HK-2 (cell line): Measurements from ENCODE around the gene COL25A1.
"Not testable (repeated sequence)": the region's sequence is repeated elsewhere in the genome, so short reads cannot be mapped to it uniquely, and the experiment has no call there.

Source experiments
- DNase-seq: peaks from one replicate; pipeline ENCODE4 v3.0.0-alpha.2; 2018; ENCODE audit not compliant: unreplicated experiment

COL25A1 gene

GRCh38 chr4:109125084-109125483 is 177.4 kb downstream of the COL25A1 start:
- DNase-seq = no peak

- no peak for DNase-seq
Measured at GRCh38 chr4:109123951-109124350, 178.5 kb downstream of the COL25A1 start.

- DNase-seq = no peak
Measured at GRCh38 chr4:109121561-109121960, 180.9 kb downstream of the COL25A1 start.

GRCh38 chr4:109119852-109120251 is 182.6 kb downstream of the COL25A1 start:
- no peak for DNase-seq

GRCh38 chr4:109118635-109119034 is 183.8 kb downstream of the COL25A1 start:
- DNase-seq = no peak

GRCh38 chr4:109114501-109114900 is 188.0 kb downstream of the COL25A1 start:
- DNase-seq = no peak

- no peak for DNase-seq
Measured at GRCh38 chr4:109113521-109113920, 188.9 kb downstream of the COL25A1 start.

GRCh38 chr4:109111031-109111430 is 191.4 kb downstream of the COL25A1 start:
- no peak for DNase-seq

- DNase-seq = not testable (repeated sequence)
Measured at GRCh38 chr4:109108215-109108614, 194.2 kb downstream of the COL25A1 start.

- no peak for DNase-seq
Measured at GRCh38 chr4:109094056-109094455, 208.4 kb downstream of the COL25A1 start.

GRCh38 chr4:109091727-109092409 is 210.6 kb downstream of the COL25A1 start:
- no peak for DNase-seq

- no peak for DNase-seq
Measured at GRCh38 chr4:109083911-109084310, 218.5 kb downstream of the COL25A1 start.

GRCh38 chr4:109079731-109080130 is 222.7 kb downstream of the COL25A1 start:
- DNase-seq = no peak

GRCh38 chr4:109079201-109079600 is 223.3 kb downstream of the COL25A1 start:
- DNase-seq = no peak

- DNase-seq = no peak
Measured at GRCh38 chr4:109078724-109079123, 223.7 kb downstream of the COL25A1 start.

- no peak for DNase-seq
Measured at GRCh38 chr4:109077505-109077904, 225.0 kb downstream of the COL25A1 start.

GRCh38 chr4:109076709-109077108 is 225.7 kb downstream of the COL25A1 start:
- DNase-seq = not testable (repeated sequence)

GRCh38 chr4:109075621-109076020 is 226.8 kb downstream of the COL25A1 start:
- no peak for DNase-seq

- DNase-seq = no peak
Measured at GRCh38 chr4:109072595-109072994, 229.9 kb downstream of the COL25A1 start.

- DNase-seq = not testable (repeated sequence)
Measured at GRCh38 chr4:109070677-109071076, 231.8 kb downstream of the COL25A1 start.

GRCh38 chr4:109067508-109068235 is 234.8 kb downstream of the COL25A1 start:
- no peak for DNase-seq

- DNase-seq = no peak
Measured at GRCh38 chr4:109065006-109065405, 237.5 kb downstream of the COL25A1 start.

- DNase-seq = no peak
Measured at GRCh38 chr4:109053257-109053656, 249.2 kb downstream of the COL25A1 start.
